Panc1 (cell line): ENCODE measurements around the gene MCU. TPM values are rescaled to one million over a fixed set of nuclear protein-coding genes. Genes with fewer than 3 reads are reported as not detected.
"Not testable (repeated sequence)": the region's sequence is repeated elsewhere in the genome, so short reads cannot be mapped to it uniquely, and the experiment has no call there.

ENCODE experiments used
- ATAC-seq: fragments of 200-7000 bp; cut with Tn5 transposase; 2 replicates; pipeline ENCODE4 v1.9.1; 2020; ENCODE audit warnings: mild to moderate bottlenecking, moderate library complexity
- BruUV-seq: library from RNA; stranded (reverse); fragments of 400-500 nt; replicated peaks from 2 replicates; lab custom pipeline; 2021; lab: Mats Ljungman, UMichigan
- CTCF ChIA-PET: fragments of 300-600 bp; sonication (Branson Sonifier 250); formaldehyde crosslinking; loops from one replicate; lab custom pipeline; 2022; ENCODE audit warnings: antibody characterized with exemption; lab: Charles Lee
- POLR2A ChIA-PET: fragments of 300-600 bp; sonication (Branson Sonifier 250); formaldehyde crosslinking; loops from one replicate; lab custom pipeline; 2022; ENCODE audit warnings: antibody characterized with exemption; lab: Charles Lee
- DNase-seq: peaks from one replicate; pipeline ENCODE4 v3.0.0-alpha.2; 2010; ENCODE audit warnings: low read depth, low spot score
- H3K27ac ChIP-seq: 2 replicates; pipeline ENCODE4 v1.5.1; 2011; ENCODE audit warnings: mild to moderate bottlenecking, low read length, inconsistent platforms
- H3K27me3 ChIP-seq: fragments of 200-500 bp; sonication (Bioruptor generic); 2 replicates; pipeline ENCODE4 v1.6.0; 2014; ENCODE audit warnings: low read length, inconsistent platforms; ENCODE audit not compliant: control insufficient read depth, insufficient read depth
- H3K36me3 ChIP-seq: fragments of 200-500 bp; sonication (Bioruptor generic); 2 replicates; pipeline ENCODE4 v1.5.1; 2014; ENCODE audit warnings: inconsistent platforms, mild to moderate bottlenecking, low read length, moderate library complexity; ENCODE audit not compliant: control insufficient read depth, insufficient read depth
- H3K4me1 ChIP-seq: 2 replicates; pipeline ENCODE4 v1.5.1; 2011; ENCODE audit warnings: inconsistent platforms, mild to moderate bottlenecking, low read length, moderate library complexity; ENCODE audit not compliant: control insufficient read depth, insufficient read depth
- H3K4me3 ChIP-seq, 2 experiments: 2 replicates each; pipeline ENCODE4 v1.5.1; 2011 to 2012; ENCODE audit warnings: low read depth in 2 of 2, low read length in 2 of 2, mild to moderate bottlenecking in 2 of 2, inconsistent platforms in 1 of 2, moderate library complexity in 1 of 2
- H3K9me3 ChIP-seq: fragments of 200-500 bp; sonication (Bioruptor generic); 2 replicates; pipeline ENCODE4 v1.5.1; 2014; ENCODE audit warnings: low read depth, mild to moderate bottlenecking, inconsistent platforms, low read length, moderate library complexity; ENCODE audit not compliant: control insufficient read depth, insufficient read depth
- CTCF ChIP-seq: fragments of 450-650 bp; IDR thresholded peaks from 2 replicates; pipeline ENCODE4 v1.5.1; 2017; ENCODE audit warnings: mild to moderate bottlenecking
- POLR2AphosphoS5 ChIP-seq: IDR thresholded peaks from 2 replicates; pipeline ENCODE4 v1.6.1; 2012; ENCODE audit warnings: mild to moderate bottlenecking, low read depth, low read length, moderate library complexity
- SIN3A ChIP-seq: IDR thresholded peaks from 2 replicates; pipeline ENCODE4 v1.6.1; 2012; ENCODE audit warnings: low read depth, mild to moderate bottlenecking, low read length, moderate library complexity, borderline replicate concordance; ENCODE audit not compliant: insufficient read depth
- TCF7L2 ChIP-seq: IDR thresholded peaks from 2 replicates; pipeline ENCODE4 v1.6.1; 2011; ENCODE audit warnings: mild to moderate bottlenecking, low read depth, low read length, inconsistent platforms
- in situ Hi-C: cut with HindIII; loops from 2 replicates; pipeline ENCODE4 v1.10.0; 2016; ENCODE audit warnings: low sequenced_read_pairs, low pct_unique_long_range_greater_than_20kb
- intact Hi-C: fragments of 100-400 bp; cut with micrococcal nuclease; formaldehyde crosslinking; loops from one replicate; pipeline ENCODE4 v1.10.0; 2022; ENCODE audit not compliant: unreplicated experiment
- total RNA-seq: library from RNA; stranded (reverse); gene quantifications from one replicate; pipeline ENCODE4 v1.2.1, GENCODE V29; 2021; ENCODE audit not compliant: unreplicated experiment
- TF ChIP-seq, protein P1 (sequence below), 2 experiments: IDR thresholded peaks; 2 replicates each; pipeline ENCODE4 v1.6.1; 2011 to 2012; ENCODE audit warnings: low read depth in 2 of 2, control low read depth in 1 of 2, low read length in 1 of 2, mild to moderate bottlenecking in 1 of 2, moderate library complexity in 1 of 2; ENCODE audit not compliant: insufficient read depth in 1 of 2

Gene MCU
- total RNA-seq, 1 experiment from 2014 or later: 31.6 TPM

- Histone ChIP-seq H3K36me3 (no peaks in the 10 kb centered on the region), H3K4me3 (no peak overlapping the region), H3K27me3 (no peaks in the 10 kb centered on the region), H3K4me1 (no peaks in the 10 kb centered on the region), H3K27ac (no peak overlapping the region), H3K9me3 (no peaks in the 10 kb centered on the region)
- in situ Hi-C loops: no loop called here
- BruUV-seq: no TSS peak
- ChIA-PET CTCF (no interaction called here), POLR2A (no interaction called here)
- intact Hi-C loops: no loop called here
- TF ChIP-seq CTCF (peak; percentile 29), POLR2AphosphoS5 (no peak)
- ATAC-seq (no peak), DNase-seq (no peak)
Observed at GRCh38 chr10:72918352-72918751, 226.4 kb downstream of the MCU start.

- H3K27me3 ChIP-seq, intact Hi-C loops, H3K4me3 ChIP-seq, POLR2A ChIA-PET, ATAC-seq, in situ Hi-C loops, H3K36me3 ChIP-seq, DNase-seq, BruUV-seq, H3K4me1 ChIP-seq, H3K27ac ChIP-seq, H3K9me3 ChIP-seq: not testable (repeated sequence)
- CTCF ChIA-PET: interaction anchor here (0.6 kb wide), 1 partner anchor 141 kb away, joined by 4 read pairs; no protein-coding TSS in a partner anchor
Observed at GRCh38 chr10:72921147-72921683, 229.3 kb downstream of the MCU start.

- BruUV-seq: no TSS peak
- Histone ChIP-seq H3K4me3 (no peak overlapping the region), H3K36me3 (no peaks in the 10 kb centered on the region), H3K27ac (no peak overlapping the region), H3K4me1 (no peaks in the 10 kb centered on the region), H3K9me3 (no peaks in the 10 kb centered on the region), H3K27me3 (0 out of 2 replicates have a peak, but pooled peaks cover 2% of the 10 kb centered on the region)
- ChIA-PET CTCF (no interaction called here), POLR2A (no interaction called here)
- intact Hi-C loops (no loop called here), in situ Hi-C loops (no loop called here)
- TF ChIP-seq SIN3A: no peak
- ATAC-seq (no peak), DNase-seq (no peak)
Observed at GRCh38 chr10:72924351-72924750, 232.4 kb downstream of the MCU start.

DNA sequence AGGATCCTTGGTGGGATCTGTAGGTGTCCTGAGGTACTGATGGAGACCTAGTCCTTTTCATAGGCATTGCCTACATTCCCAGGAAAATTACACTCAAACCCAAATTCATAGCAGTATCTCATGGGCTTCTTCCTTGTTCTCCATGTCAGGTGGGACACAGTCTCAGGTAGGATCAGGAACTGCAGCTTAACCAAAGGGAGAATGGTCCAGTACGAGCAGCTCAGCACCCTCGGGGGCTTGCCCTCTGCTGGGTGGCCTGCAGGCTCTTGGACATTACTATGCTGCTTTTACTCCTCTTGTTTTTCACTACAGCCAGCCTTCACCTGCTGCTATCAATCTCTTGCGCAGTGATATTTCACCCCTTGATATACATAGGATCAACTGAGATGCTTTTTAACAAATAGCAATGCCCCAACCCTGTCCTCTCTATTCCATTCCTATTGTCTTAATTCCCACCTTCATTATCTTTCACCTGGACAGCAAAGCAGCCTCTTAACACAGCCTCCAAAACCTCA is 234.1 kb downstream of the MCU start:
- ChIA-PET CTCF (no interaction called here), POLR2A (interaction anchor here (0.6 kb wide), 2 partner anchors 12 to 169 kb away, joined by 3 to 16 read pairs; no protein-coding TSS in a partner anchor)
- no peak for TF ChIP-seq SIN3A
- no peak for TF ChIP-seq CTCF
- no peak for TF ChIP-seq POLR2AphosphoS5
- TF ChIP-seq TCF7L2: no peak
- TF ChIP-seq, protein P1, sequence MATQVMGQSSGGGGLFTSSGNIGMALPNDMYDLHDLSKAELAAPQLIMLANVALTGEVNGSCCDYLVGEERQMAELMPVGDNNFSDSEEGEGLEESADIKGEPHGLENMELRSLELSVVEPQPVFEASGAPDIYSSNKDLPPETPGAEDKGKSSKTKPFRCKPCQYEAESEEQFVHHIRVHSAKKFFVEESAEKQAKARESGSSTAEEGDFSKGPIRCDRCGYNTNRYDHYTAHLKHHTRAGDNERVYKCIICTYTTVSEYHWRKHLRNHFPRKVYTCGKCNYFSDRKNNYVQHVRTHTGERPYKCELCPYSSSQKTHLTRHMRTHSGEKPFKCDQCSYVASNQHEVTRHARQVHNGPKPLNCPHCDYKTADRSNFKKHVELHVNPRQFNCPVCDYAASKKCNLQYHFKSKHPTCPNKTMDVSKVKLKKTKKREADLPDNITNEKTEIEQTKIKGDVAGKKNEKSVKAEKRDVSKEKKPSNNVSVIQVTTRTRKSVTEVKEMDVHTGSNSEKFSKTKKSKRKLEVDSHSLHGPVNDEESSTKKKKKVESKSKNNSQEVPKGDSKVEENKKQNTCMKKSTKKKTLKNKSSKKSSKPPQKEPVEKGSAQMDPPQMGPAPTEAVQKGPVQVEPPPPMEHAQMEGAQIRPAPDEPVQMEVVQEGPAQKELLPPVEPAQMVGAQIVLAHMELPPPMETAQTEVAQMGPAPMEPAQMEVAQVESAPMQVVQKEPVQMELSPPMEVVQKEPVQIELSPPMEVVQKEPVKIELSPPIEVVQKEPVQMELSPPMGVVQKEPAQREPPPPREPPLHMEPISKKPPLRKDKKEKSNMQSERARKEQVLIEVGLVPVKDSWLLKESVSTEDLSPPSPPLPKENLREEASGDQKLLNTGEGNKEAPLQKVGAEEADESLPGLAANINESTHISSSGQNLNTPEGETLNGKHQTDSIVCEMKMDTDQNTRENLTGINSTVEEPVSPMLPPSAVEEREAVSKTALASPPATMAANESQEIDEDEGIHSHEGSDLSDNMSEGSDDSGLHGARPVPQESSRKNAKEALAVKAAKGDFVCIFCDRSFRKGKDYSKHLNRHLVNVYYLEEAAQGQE (IDR thresholded peaks at IDR 0.05; ENCODE audit: insufficient read depth in 1 of 2, low read depth in 2 of 2, low read length in 1 of 2): no peak
- DNase-seq (no peak), ATAC-seq (peak; percentile 62)
- 0 out of 2 replicates have a peak, but pooled peaks cover 2% of the 10 kb centered on the region for H3K27me3 ChIP-seq
- H3K4me3 ChIP-seq: no peak overlapping the region
- H3K27ac ChIP-seq: no peak overlapping the region
- H3K9me3 ChIP-seq: no peaks in the 10 kb centered on the region
- intact Hi-C loops (no loop called here), in situ Hi-C loops (no loop called here)
- no peaks in the 10 kb centered on the region for H3K4me1 ChIP-seq
- BruUV-seq: no TSS peak
- H3K36me3 ChIP-seq: no peaks in the 10 kb centered on the region
